Natural killer cell treated with Interleukin-12 subunit alpha and Interleukin-12 subunit beta and Interleukin-15 and Interleukin-18, amount 100 ng/mL, for 72 hours (primary cell): ENCODE measurements around the gene SGIP1. TPM values are rescaled to one million over a fixed set of nuclear protein-coding genes. Genes with fewer than 3 reads are reported as not detected.

ENCODE experiments used
- ATAC-seq, 2 donors: fragments of 150-1000 bp; cut with Tn5 transposase in 1 of 2; sonication (Bioruptor Pico), chemical (Tn5 transposase) in 1 of 2; 2 replicates each; pipeline ENCODE4 v1.10.0; 2021
- DNase-seq: peaks from one replicate; pipeline ENCODE4 v3.0.0; 2022; ENCODE audit warnings: low spot score
- H3K27ac Mint-ChIP-seq, 2 donors: 1 replicate in 1 of 2; 2 replicates in 1 of 2; pipeline ENCODE4 v1.8.0; 2022; ENCODE audit warnings: mixed read lengths in 2 of 2, mild to moderate bottlenecking in 1 of 2, moderate library complexity in 1 of 2
- H3K27me3 Mint-ChIP-seq, 2 donors: 1 replicate in 1 of 2; 2 replicates in 1 of 2; pipeline ENCODE4 v1.8.0; 2022; ENCODE audit warnings: mixed read lengths in 2 of 2
- H3K36me3 Mint-ChIP-seq: one replicate; pipeline ENCODE4 v1.8.0; 2022; ENCODE audit warnings: mixed read lengths
- H3K4me1 Mint-ChIP-seq, 2 donors: 1 replicate in 1 of 2; 2 replicates in 1 of 2; pipeline ENCODE4 v1.8.0; 2022; ENCODE audit warnings: low read depth in 2 of 2, mixed read lengths in 2 of 2, mild to moderate bottlenecking in 1 of 2
- H3K4me3 Mint-ChIP-seq: one replicate; pipeline ENCODE4 v1.8.0; 2022; ENCODE audit warnings: mixed read lengths
- H3K9me3 Mint-ChIP-seq: 2 replicates; pipeline ENCODE4 v1.8.0; 2022; ENCODE audit warnings: mixed read lengths
- total RNA-seq, 2 donors: library from RNA; stranded (reverse); gene quantifications; one replicate each; pipeline ENCODE4 v1.2.3, GENCODE V29; 2022

SGIP1 gene
- total RNA-seq, 2 donors from 2014 or later: not detected

DNA sequence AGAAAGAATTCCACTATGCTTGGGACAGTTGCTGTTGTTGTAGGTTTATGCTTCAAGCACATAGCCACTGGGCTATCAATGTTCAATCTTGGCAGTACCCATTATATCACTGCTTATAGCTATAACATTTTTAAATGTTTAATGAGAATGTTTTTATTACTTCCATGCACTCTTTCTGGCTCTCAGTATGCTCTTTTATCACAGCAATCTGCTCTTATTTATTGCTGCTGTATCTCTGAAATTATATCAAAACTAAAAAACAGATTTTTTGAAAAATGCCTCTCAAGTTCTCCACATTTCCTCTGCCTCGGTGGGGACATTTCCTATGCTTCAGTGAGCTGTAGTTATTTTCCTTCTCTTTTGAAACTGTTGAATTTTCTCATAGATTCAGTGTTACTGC lies 5.4 kb upstream of the SGIP1 start:
- no peak for DNase-seq
- Mint-ChIP-seq H3K4me3 (no peak overlapping the region), H3K36me3 (no peaks in the 10 kb centered on the region), H3K4me1 (peaks cover 5 to 6% of the 10 kb centered on the region in 2 donors), H3K27me3 (peaks cover 25 to 36% of the 10 kb centered on the region in 2 donors), H3K9me3 (no peaks in the 10 kb centered on the region), H3K27ac (no peak overlapping the region)
- no peak for ATAC-seq

DNA sequence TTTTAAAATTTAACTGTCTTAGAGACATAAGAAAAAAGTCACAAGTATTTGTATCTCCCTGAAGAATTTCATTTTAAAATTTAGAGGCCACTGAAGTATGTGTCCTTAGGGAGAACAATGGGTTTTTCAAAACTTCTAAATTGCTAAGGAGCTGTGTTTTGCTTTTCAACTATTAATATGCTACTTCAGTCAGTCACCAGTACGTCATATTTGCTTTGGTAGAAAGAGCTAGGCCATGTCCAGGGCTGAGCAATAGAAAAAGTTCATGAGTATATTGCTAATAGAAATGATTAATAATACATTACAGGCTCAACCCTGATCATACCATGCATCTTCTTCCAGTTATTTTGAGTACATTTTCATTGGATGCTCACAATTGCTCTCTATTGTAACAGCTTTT lies 1.7 kb upstream of the SGIP1 start:
- peaks cover 39 to 59% of the 10 kb centered on the region in 2 donors for H3K27me3 Mint-ChIP-seq
- ATAC-seq (no peak), DNase-seq (no peak)
- H3K9me3 Mint-ChIP-seq: no peaks in the 10 kb centered on the region
- no peak overlapping the region for H3K27ac Mint-ChIP-seq
- H3K4me1 Mint-ChIP-seq: peaks cover 5 to 6% of the 10 kb centered on the region in 2 donors
- no peaks in the 10 kb centered on the region for H3K36me3 Mint-ChIP-seq
- no peak overlapping the region for H3K4me3 Mint-ChIP-seq

DNA sequence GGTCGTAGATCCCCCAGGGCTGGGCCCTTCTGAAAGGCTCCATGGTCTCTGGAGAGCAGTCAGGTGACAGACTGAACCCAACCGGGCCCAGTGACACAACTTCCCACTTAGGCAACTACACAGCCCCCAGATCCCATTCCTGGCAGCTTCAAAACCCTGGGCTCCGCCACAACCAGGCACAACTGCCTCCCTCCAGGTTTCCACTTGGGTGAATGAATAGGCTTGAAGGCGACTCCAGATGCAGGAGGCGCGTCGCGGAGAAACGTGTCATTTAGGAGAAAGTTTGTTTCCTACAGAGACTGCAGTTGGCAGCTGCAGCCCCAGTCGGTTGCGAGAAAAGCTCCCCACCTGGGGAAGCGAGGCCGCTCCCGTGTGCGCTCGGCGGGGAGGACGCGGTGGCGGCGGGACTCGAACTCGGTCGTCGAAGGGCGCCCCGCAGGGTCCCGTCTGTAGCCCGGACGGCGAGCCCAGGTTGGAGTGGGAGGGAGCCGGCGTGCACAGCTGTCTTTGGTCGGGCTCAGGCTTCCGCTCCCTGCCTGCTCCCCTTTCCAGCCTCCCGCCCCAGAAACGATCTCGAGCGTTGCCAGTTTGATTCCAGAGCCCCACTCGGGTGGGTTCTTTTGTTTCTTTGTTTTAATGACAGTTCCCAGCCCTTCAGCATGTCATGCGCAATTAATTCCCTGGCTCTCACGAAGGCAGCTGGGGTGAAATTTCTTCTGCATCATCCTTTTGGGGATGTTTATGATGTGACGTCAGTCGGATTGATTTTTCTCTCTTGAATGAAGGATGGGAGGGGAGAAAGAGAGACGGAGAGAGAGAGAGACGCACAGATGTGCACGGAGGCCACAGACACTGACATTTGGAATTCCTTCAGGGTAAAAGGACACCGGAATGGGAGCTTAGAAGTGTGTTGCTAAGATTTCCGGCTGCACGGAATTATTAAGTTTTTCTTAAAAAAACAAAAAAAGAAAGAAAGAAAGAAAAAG lies 862 bp upstream of the SGIP1 start:
- DNase-seq (no peak), ATAC-seq (peak in 1 of 2 donors; percentile 28)
- Mint-ChIP-seq H3K4me3 (peak overlapping the region; percentile 56), H3K27ac (no peak overlapping the region), H3K27me3 (peaks cover 39 to 59% of the 10 kb centered on the region in 2 donors), H3K36me3 (no peaks in the 10 kb centered on the region), H3K4me1 (peaks cover 5 to 6% of the 10 kb centered on the region in 2 donors), H3K9me3 (no peaks in the 10 kb centered on the region)

DNA sequence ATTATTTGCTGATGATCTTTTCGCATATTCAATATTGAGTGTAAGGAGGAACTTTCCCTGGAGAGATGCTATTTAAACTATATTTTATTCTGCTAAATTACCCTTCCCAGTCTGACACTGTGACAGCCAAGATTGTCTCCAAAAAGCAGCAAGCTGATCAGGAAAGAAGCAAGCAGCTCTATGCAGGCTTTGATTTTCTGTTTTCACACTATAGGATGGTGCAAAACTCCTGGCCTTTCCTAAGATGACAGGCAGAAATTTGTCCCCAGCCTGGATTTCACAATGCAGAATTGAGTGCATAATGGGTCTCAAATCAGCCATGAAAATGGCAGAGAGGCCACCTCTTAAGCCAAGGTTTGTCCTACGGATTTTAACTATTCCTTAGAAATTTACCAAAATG lies 1.1 kb downstream of the SGIP1 start:
- ATAC-seq: no peak
- no peak for DNase-seq
- H3K4me3 Mint-ChIP-seq: no peak overlapping the region
- peaks cover 32 to 51% of the 10 kb centered on the region in 2 donors for H3K27me3 Mint-ChIP-seq
- H3K36me3 Mint-ChIP-seq: no peaks in the 10 kb centered on the region
- peaks cover 5 to 6% of the 10 kb centered on the region in 2 donors for H3K4me1 Mint-ChIP-seq
- H3K27ac Mint-ChIP-seq: no peak overlapping the region
- no peaks in the 10 kb centered on the region for H3K9me3 Mint-ChIP-seq

DNA sequence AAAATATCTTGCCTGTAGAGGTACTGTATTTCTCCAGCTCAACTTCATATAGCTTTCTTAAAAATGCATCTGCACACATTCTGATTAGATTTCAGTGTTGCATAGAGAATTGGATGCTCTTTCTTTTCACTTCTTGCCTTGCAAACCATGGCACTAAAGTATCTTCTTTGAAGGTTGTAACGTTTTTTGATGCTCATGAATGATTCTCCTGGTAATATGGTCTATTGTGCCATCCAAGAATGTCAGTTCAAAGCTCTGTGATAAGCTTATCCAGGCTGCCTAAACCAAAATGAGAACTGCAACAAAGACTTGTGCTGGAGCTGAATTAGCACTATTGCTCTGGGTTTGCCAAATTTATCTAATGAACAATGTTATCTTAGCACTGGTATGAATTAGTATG lies 1.9 kb downstream of the SGIP1 start:
- Mint-ChIP-seq H3K4me3 (no peak overlapping the region), H3K27me3 (peaks cover 36 to 51% of the 10 kb centered on the region in 2 donors), H3K4me1 (peaks cover 5 to 6% of the 10 kb centered on the region in 2 donors), H3K9me3 (no peaks in the 10 kb centered on the region), H3K27ac (no peak overlapping the region), H3K36me3 (no peaks in the 10 kb centered on the region)
- ATAC-seq (no peak), DNase-seq (no peak)

DNA sequence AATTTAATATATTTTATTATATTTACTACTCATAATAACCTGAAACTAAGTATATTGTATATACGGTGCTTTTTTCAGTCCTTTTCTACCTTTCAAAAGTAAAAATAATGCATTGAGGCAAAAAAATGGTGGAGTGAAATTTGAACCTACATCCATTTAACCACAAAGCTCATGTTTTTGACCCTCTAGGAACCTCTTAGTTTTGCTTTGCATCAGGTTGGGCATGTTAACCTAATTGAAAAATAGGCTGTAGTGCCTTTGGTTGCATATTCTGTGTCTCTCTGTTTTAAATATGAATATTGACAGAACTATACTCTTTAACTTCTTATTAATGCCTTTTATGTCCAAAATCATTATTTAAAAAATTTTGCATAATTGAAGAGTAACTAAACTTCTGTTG lies 3.8 kb downstream of the SGIP1 start:
- DNase-seq: no peak
- Mint-ChIP-seq H3K4me3 (no peak overlapping the region), H3K36me3 (no peaks in the 10 kb centered on the region), H3K27ac (no peak overlapping the region), H3K4me1 (peaks cover 4 to 5% of the 10 kb centered on the region in 2 donors), H3K27me3 (peaks cover 25 to 37% of the 10 kb centered on the region in 2 donors), H3K9me3 (no peaks in the 10 kb centered on the region)
- ATAC-seq: no peak

DNA sequence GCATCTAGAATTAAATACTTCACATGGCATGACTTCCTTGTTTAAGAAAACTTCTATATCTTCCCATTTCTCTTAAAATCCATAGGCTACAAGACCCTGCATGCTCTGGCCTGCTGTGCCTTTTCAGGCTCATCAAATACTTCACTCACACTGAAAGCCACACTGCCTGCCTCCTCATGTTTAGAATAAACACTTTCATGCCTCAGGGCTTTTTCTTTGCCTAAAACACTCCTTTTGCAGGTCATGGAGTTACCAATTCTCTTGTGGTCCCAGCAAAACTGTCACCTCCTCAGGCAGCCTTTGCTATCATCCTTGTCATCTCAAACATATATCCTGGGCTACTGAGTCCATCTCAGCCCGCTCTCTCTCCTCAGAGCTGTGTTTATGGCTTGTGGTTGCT lies 5.5 kb downstream of the SGIP1 start:
- H3K27me3 Mint-ChIP-seq: peaks cover 13 to 19% of the 10 kb centered on the region in 2 donors
- ATAC-seq (no peak), DNase-seq (no peak)
- H3K4me1 Mint-ChIP-seq: no peaks in the 10 kb centered on the region
- H3K36me3 Mint-ChIP-seq: no peaks in the 10 kb centered on the region
- no peak overlapping the region for H3K4me3 Mint-ChIP-seq
- no peak overlapping the region for H3K27ac Mint-ChIP-seq
- H3K9me3 Mint-ChIP-seq: no peaks in the 10 kb centered on the region

DNA sequence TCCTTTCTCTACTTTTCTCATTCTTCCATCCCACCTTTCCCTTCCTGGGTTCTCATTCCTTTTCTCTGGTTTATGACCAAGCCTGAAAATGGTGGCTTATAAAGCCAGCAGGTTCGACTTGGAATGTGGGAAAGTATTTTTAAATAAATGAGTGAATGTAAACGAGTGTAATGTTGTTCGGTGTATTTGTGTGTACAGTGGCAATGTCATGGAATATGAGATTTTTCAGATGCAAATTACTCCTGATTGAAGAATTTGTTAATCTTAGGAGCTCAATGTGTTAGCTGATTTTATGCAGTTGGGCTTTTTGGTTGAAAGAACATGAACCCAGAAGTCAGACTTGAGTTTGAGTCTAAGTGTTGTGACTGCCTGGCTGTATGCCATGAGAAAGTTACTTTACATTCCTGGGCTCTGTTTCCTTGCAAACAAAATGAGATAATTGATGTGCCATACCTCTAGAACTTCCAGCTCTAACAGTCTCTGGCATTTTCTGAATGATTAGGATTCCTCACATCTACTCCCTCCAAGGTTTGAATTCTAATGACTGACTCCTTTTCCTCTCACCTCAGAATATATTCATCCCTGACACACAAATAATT lies 6.6 kb downstream of the SGIP1 start:
- Mint-ChIP-seq H3K27me3 (peaks cover 8 to 18% of the 10 kb centered on the region in 2 donors), H3K4me1 (no peaks in the 10 kb centered on the region), H3K27ac (no peak overlapping the region), H3K9me3 (no peaks in the 10 kb centered on the region), H3K36me3 (no peaks in the 10 kb centered on the region), H3K4me3 (no peak overlapping the region)
- ATAC-seq: no peak
- no peak for DNase-seq

DNA sequence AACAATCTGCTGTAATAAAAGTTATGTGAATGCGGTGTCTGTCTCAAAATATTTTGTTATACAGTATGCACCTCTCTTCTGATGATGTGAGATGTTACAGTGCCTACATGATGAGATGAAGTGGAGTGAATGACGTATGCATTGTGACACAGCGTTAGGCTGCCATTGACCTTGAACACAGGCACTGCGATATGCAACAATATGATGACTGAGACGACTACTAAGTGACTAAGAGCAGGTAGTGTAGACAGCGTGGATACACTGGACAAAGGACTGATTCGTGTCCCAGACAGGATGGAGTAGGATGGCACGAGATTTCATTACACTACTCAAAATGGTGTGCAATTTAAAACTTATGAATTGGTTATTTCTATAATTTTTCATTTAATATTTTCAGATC lies 8.4 kb downstream of the SGIP1 start:
- no peaks in the 10 kb centered on the region for H3K9me3 Mint-ChIP-seq
- H3K36me3 Mint-ChIP-seq: no peaks in the 10 kb centered on the region
- no peak for ATAC-seq
- H3K27ac Mint-ChIP-seq: no peak overlapping the region
- DNase-seq: no peak
- H3K4me3 Mint-ChIP-seq: no peak overlapping the region
- no peaks in the 10 kb centered on the region for H3K4me1 Mint-ChIP-seq
- H3K27me3 Mint-ChIP-seq: peaks cover 6 to 12% of the 10 kb centered on the region in 2 donors

DNA sequence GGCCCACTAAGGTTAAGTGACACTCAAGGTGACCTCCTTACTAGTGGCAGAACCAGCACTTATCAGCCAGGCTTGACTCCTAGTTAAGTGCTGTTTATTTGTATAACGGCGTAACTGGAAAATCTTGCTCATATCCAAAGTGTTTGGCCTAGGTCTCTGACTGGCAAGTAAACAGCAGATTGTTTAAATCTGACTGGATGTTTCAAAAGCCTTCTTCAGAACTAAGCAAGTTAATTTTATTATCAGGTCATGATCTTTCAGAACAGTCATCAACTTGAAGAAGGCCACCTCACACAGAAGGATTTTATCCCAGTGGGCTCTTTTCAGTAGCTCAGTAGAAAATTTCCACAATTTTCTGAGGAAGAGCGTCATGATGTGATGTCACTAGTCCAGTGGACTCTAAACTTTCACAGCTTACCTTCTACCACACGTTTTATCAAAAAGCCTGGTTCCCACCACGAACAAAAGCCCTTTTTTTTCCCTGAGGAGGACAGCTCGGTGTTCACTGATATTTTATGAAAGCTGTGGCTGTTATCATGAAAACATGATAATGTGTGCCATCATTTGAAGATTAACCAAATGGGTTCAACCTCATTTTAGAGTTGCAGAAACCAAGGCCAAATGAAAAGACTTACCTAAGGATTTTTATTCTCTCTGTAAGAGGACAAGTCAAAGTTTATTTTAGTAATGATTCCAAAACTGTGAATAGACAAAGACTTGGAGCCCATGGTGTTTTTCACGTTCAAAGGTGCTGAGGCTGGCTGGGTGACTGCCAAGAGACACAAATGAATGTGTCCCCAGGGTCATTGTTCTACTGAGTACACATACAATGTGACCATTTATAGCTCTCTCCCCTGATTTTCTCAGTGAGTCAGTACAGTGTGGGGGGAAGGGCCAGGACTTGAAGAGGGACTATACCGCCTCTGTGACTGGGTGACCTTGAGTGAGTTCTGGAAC lies 9.1 kb downstream of the SGIP1 start:
- H3K36me3 Mint-ChIP-seq: no peaks in the 10 kb centered on the region
- H3K9me3 Mint-ChIP-seq: no peaks in the 10 kb centered on the region
- no peak overlapping the region for H3K27ac Mint-ChIP-seq
- no peaks in the 10 kb centered on the region for H3K4me1 Mint-ChIP-seq
- DNase-seq (no peak), ATAC-seq (no peak)
- H3K4me3 Mint-ChIP-seq: no peak overlapping the region
- peaks cover 11 to 12% of the 10 kb centered on the region in 2 donors for H3K27me3 Mint-ChIP-seq

DNA sequence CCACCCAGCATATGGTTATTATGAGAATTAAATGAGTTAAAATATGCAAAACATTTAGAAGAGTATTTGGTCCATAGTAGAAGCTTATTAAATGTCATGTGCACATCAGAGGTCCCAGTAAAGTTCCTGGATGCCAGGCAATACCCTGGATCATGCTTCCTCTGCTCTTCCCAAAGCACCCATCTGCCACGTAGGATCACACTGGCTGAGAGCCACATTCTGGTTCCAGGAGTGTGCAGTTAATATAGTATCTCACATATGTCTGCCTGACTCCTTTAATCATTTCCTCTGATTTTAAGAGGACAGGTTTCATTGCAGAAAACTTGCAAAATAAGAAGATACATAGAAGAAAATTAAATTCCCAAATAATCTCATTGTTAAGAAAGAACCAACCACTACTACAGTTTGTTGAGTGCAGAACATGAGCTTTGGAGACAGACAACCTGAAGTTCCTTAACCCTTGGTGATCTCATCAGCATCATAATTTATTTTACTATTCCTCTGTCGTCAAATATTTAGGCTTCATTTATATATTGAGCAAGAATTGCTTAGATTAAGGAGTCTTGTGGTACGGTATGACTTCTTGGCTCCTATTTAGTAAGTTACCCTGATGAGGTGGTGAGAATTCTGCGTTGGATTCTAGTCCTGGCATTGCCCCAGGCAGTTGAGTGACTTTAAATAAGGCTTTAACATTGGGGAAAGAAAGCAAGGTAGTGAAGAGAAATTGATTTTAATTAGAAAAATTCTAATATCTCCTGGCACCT lies 12.3 kb downstream of the SGIP1 start:
- H3K27ac Mint-ChIP-seq: no peak overlapping the region
- peaks cover 6 to 14% of the 10 kb centered on the region in 2 donors for H3K27me3 Mint-ChIP-seq
- no peak for ATAC-seq
- no peak for DNase-seq
- H3K36me3 Mint-ChIP-seq: no peaks in the 10 kb centered on the region
- H3K4me1 Mint-ChIP-seq: no peaks in the 10 kb centered on the region
- H3K4me3 Mint-ChIP-seq: no peak overlapping the region
- no peaks in the 10 kb centered on the region for H3K9me3 Mint-ChIP-seq

DNA sequence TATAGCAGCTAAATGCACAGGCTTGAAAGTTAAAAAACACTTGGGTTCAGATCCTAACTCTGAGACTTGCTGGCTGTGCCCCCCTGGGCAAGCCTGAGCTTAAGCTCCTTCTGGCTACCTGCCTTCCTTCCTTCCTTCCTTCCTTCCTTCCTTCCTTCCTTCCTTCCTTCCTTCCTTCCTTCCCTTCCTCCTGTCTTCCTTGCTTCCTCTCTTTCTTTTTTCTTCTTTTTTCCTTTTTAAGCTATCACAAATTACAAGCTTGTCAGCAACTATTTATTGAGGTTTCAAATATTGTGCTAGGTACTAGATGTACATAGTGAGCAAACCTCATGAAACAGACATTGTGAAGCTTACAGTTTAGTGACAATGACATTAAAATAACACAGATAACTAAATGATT lies 15.1 kb downstream of the SGIP1 start:
- DNase-seq: no peak
- Mint-ChIP-seq H3K4me3 (no peak overlapping the region), H3K27ac (no peak overlapping the region), H3K4me1 (no peaks in the 10 kb centered on the region), H3K9me3 (peaks cover 3% of the 10 kb centered on the region), H3K36me3 (no peaks in the 10 kb centered on the region), H3K27me3 (peaks cover 9 to 29% of the 10 kb centered on the region in 2 donors)
- ATAC-seq: no peak

DNA sequence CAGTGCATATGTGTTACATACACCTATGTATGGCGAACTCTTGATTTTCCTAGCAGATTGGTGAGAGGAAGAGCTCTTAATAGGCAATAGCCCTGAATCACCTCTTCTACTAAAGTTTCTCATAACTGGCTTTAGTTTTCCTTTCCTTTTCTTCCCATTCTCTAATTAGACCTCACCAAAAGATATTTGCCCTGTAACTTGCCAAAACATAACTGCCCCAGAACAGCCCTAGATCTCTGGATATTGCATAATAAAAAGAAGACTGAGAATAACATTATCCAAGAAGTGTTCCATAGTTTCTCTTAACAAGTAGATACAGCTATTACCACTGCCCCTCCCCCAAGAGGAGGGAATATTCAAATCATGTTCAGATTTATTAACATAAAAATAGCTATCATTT lies 16.3 kb downstream of the SGIP1 start:
- no peak for ATAC-seq
- DNase-seq: no peak
- no peaks in the 10 kb centered on the region for H3K4me1 Mint-ChIP-seq
- H3K4me3 Mint-ChIP-seq: no peak overlapping the region
- no peak overlapping the region for H3K27ac Mint-ChIP-seq
- H3K27me3 Mint-ChIP-seq: peaks cover 13 to 23% of the 10 kb centered on the region in 2 donors
- H3K36me3 Mint-ChIP-seq: no peaks in the 10 kb centered on the region
- H3K9me3 Mint-ChIP-seq: peaks cover 3% of the 10 kb centered on the region
